ENCODE data around the gene SELPLG. TPM values are rescaled to one million over a fixed set of nuclear protein-coding genes. Genes with fewer than 3 reads are reported as not detected.
A peak's percentile ranks its signal among the peaks of the same experiment; 100 is the strongest.

The SELPLG gene
- total and polyA plus RNA-seq, 3 donors from 2014 or later: 1.1 to 10.4 (median 2.7) TPM

DNA sequence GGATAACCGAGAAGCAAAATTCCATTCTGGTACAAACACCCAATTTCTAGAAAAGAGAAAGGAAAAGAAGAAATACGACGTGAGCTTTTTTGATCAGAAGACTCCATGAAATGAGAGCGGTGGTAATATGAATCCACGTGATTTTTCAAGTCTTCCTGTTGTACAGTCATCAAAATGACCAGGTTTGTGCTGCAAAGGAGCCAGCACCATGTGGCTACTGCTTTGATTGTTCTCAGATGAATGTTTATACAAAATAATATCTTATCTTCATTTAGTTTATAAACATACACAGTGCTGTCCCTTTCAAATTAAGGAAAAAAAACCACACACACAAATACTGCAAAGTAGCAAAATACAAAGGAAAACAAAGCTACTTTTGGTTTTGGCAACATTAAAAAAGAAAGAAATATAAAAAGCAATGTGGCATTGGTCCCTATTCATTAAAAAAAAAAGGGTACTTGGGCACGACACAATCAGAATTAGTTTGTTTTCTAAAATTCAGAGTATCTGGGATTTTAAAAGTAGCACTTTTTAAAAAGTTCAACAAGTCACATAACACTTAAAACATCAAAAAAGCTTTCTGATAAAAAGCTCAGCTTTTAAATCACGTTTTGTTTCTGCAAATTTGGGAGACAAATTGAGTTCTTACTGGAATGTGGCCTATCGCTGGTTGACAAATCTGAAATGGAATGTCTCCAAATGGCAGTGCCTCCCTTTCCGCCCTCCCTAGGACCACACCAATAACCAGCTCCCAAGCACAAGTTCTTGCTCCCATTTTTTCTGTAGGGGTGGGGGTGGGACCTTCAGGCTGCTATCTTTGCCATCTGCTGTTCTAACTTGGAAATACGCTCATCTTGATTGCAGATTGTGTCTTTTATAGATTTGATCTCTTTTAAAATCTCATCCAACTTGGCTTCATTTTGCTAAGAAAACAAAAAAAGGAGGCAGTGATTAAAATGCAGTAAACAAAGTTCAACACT, 13.2 kb upstream of the SELPLG start:
- peaks cover 11% of the 10 kb centered on the region for H3K4me1 ChIP-seq
- no peaks in the 10 kb centered on the region for H3K27me3 ChIP-seq
- no peaks in the 10 kb centered on the region for H3K9me3 ChIP-seq
- H3K4me3 ChIP-seq: no peak overlapping the region
- no peaks in the 10 kb centered on the region for H3K36me3 ChIP-seq (ENCODE audit: low read depth, missing control alignments)
- WGBS, 2 donors: 58% methylated on average over 10 of the region's 10 CpGs
- TF ChIP-seq, protein P1, sequence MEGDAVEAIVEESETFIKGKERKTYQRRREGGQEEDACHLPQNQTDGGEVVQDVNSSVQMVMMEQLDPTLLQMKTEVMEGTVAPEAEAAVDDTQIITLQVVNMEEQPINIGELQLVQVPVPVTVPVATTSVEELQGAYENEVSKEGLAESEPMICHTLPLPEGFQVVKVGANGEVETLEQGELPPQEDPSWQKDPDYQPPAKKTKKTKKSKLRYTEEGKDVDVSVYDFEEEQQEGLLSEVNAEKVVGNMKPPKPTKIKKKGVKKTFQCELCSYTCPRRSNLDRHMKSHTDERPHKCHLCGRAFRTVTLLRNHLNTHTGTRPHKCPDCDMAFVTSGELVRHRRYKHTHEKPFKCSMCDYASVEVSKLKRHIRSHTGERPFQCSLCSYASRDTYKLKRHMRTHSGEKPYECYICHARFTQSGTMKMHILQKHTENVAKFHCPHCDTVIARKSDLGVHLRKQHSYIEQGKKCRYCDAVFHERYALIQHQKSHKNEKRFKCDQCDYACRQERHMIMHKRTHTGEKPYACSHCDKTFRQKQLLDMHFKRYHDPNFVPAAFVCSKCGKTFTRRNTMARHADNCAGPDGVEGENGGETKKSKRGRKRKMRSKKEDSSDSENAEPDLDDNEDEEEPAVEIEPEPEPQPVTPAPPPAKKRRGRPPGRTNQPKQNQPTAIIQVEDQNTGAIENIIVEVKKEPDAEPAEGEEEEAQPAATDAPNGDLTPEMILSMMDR (IDR thresholded peaks at IDR 0.05): no peak
- no peak for TF ChIP-seq POLR2A (IDR thresholded peaks at IDR 0.05)
- DNase-seq: no peak
- intact Hi-C loops (cut with DNase I; ENCODE audit: low total_unique reads): no loop called here
- H3K27ac ChIP-seq: peak overlapping the region in 1 of 2 donors; percentile 23

- no peak for DNase-seq
- H3K36me3 ChIP-seq (ENCODE audit: low read depth, missing control alignments): no peaks in the 10 kb centered on the region
- WGBS, 2 donors: 82 to 87% methylated on average over 15 of the region's 15 CpGs
- peak overlapping the region in 1 of 2 donors; percentile 23 for H3K27ac ChIP-seq
- H3K9me3 ChIP-seq: no peaks in the 10 kb centered on the region
- intact Hi-C loops (cut with DNase I; ENCODE audit: low total_unique reads): no loop called here
- TF ChIP-seq, protein P1 (IDR thresholded peaks at IDR 0.05): no peak
- no peak for TF ChIP-seq POLR2A (IDR thresholded peaks at IDR 0.05)
- H3K4me1 ChIP-seq: peaks cover 20% of the 10 kb centered on the region
- no peak overlapping the region for H3K4me3 ChIP-seq
- H3K27me3 ChIP-seq: no peaks in the 10 kb centered on the region
These were observed 12.2 kb upstream of the SELPLG start for GRCh38 chr12:108645686-108646599.

DNA sequence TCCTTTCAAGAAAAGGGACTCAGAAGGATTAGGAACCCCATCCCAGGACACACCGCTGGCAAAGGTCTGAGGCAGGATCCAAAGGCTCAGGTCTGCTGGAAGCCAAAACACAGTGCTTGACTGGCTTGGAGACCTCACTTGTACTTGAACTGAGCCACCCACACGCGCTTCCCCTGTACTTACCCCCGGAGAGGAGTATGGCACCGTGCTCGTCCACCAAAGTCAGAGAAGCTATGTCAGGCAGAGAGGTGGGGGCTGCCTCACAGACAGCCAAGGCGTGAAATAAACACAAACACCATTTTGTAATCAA, 11.1 kb upstream of the SELPLG start:
- no peaks in the 10 kb centered on the region for H3K9me3 ChIP-seq
- H3K4me1 ChIP-seq: peaks cover 21% of the 10 kb centered on the region
- intact Hi-C loops (cut with DNase I; ENCODE audit: low total_unique reads): no loop called here
- no peak overlapping the region for H3K4me3 ChIP-seq
- WGBS, 2 donors: 77 to 80% methylated on average over 7 of the region's 7 CpGs
- H3K36me3 ChIP-seq (ENCODE audit: low read depth, missing control alignments): no peaks in the 10 kb centered on the region
- DNase-seq: no peak
- TF ChIP-seq, protein P1 (IDR thresholded peaks at IDR 0.05): no peak
- no peak for TF ChIP-seq POLR2A (IDR thresholded peaks at IDR 0.05)
- no peaks in the 10 kb centered on the region for H3K27me3 ChIP-seq
- H3K27ac ChIP-seq: peak overlapping the region in 1 of 2 donors; percentile 52

GRCh38 chr12:108643941-108644810, 10.5 kb upstream of the SELPLG start:
- Histone ChIP-seq H3K27me3 (no peaks in the 10 kb centered on the region), H3K36me3 (ENCODE audit: low read depth, missing control alignments) (no peaks in the 10 kb centered on the region), H3K4me1 (peaks cover 21% of the 10 kb centered on the region), H3K4me3 (no peak overlapping the region), H3K27ac (peak overlapping the region in 1 of 2 donors; percentile 52), H3K9me3 (no peaks in the 10 kb centered on the region)
- TF ChIP-seq, protein P1 (IDR thresholded peaks at IDR 0.05): no peak
- TF ChIP-seq POLR2A (IDR thresholded peaks at IDR 0.05): no peak
- intact Hi-C loops (cut with DNase I; ENCODE audit: low total_unique reads): no loop called here
- 35 to 47% methylated on average over 18 of the region's 18 CpGs for WGBS, 2 donors
- DNase-seq: peak; percentile 37

Measured in testis (tissue), 3 donors.